Astrocyte (in vitro differentiated cells and primary cell): ENCODE measurements around the gene CDC34.

ENCODE experiments used
- EZH2 ChIP-seq: IDR thresholded peaks from 2 replicates; pipeline ENCODE4 v1.6.1; 2012; ENCODE audit warnings: mild to moderate bottlenecking, low read length, inconsistent platforms; ENCODE audit not compliant: insufficient read depth
- TF ChIP-seq, protein P1 (sequence below): IDR thresholded peaks from 2 replicates; pipeline ENCODE4 v1.5.1; 2011; ENCODE audit warnings: low read depth, mild to moderate bottlenecking, inconsistent platforms, low read length, moderate library complexity; ENCODE audit not compliant: insufficient read depth

DNA sequence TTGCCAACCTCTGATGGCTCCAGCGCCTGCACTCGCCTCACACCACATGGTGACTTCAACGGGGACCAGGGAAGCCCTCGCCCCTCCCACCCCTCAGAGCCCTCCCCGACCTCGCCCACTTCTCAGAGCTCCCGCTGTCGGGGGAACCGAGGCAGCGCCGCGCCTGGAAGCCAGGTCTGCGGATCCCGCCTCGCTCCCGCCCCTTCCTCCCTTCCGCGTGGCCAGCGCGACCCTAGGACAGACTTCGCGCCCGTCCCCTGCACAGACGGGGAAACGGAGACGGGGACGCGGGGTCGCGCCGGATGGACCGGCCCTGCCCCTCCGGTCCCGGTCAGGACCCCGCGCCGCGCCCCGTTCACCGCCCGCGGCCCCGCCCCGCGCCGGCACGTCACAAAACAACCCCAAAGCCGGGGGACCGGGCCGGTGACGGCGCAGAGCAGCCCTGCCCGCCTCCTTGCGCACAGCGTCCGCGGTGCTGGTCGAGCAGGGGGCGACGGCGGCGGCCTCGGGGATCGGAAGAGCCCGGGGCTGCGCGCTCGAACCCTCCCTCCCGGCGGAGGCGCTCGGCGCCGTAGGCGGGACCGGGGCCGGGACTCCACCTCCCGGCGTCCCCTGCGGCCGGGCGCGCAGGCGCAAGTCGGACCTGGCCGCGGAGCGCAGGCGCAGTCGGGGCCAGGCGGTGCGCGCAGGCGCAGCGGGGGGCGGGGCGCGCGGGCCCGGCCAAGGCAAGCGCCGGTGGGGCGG, 379 bp upstream of the CDC34 start:
- TF ChIP-seq, protein P1, sequence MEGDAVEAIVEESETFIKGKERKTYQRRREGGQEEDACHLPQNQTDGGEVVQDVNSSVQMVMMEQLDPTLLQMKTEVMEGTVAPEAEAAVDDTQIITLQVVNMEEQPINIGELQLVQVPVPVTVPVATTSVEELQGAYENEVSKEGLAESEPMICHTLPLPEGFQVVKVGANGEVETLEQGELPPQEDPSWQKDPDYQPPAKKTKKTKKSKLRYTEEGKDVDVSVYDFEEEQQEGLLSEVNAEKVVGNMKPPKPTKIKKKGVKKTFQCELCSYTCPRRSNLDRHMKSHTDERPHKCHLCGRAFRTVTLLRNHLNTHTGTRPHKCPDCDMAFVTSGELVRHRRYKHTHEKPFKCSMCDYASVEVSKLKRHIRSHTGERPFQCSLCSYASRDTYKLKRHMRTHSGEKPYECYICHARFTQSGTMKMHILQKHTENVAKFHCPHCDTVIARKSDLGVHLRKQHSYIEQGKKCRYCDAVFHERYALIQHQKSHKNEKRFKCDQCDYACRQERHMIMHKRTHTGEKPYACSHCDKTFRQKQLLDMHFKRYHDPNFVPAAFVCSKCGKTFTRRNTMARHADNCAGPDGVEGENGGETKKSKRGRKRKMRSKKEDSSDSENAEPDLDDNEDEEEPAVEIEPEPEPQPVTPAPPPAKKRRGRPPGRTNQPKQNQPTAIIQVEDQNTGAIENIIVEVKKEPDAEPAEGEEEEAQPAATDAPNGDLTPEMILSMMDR: no peak
- TF ChIP-seq EZH2: no peak
